Tibial artery (tissue), 4 donors: ENCODE results near the gene NEMP1.
A peak's percentile ranks its signal among the peaks of the same experiment; 100 is the strongest.

Source experiments
- DNase-seq, 2 donors: peaks; one replicate each; pipeline ENCODE4 v3.0.0-alpha.2; 2019
- H3K27ac ChIP-seq, 2 donors: fragments of 200-600 bp; sonication (generic) in 1 of 2; 1 replicate in 1 of 2; 2 replicates in 1 of 2; pipeline ENCODE4 v1.5.1; 2018 to 2019; ENCODE audit warnings: mild to moderate bottlenecking in 1 of 2
- H3K27me3 ChIP-seq, 2 donors: fragments of 200-600 bp; sonication (generic) in 1 of 2; one replicate each; pipeline versions ENCODE4 v1.5.1 to v1.6.0; 2016 to 2019
- H3K36me3 ChIP-seq, 3 donors: fragments of 200-600 bp; sonication (generic) in 2 of 3; one replicate each; pipeline ENCODE4 v1.5.1; 2016 to 2019; ENCODE audit warnings: mild to moderate bottlenecking in 2 of 3
- H3K4me1 ChIP-seq, 4 donors: fragments of 200-600 bp; sonication (generic) in 2 of 4; 1 replicate in 3 of 4; 2 replicates in 1 of 4; pipeline ENCODE4 v1.5.1; 2016 to 2019
- H3K4me3 ChIP-seq, 2 donors: fragments of 200-600 bp; sonication (generic) in 1 of 2; 1 replicate in 1 of 2; 2 replicates in 1 of 2; pipeline ENCODE4 v1.5.1; 2018 to 2019; ENCODE audit warnings: mild to moderate bottlenecking in 2 of 2
- H3K9me3 ChIP-seq, 3 donors: fragments of 200-600 bp; sonication (generic) in 1 of 3; one replicate each; pipeline ENCODE4 v1.5.1; 2016 to 2019
- CTCF ChIP-seq, 2 experiments: fragments of 200-600 bp in 1 of 2; fragments of 450-650 bp in 1 of 2; IDR thresholded peaks; one replicate each; pipeline ENCODE4 v1.5.1; 2017 to 2019; ENCODE audit warnings: antibody characterized with exemption in 2 of 2, mild to moderate bottlenecking in 1 of 2, moderate library complexity in 1 of 2
- intact Hi-C: fragments of 100-400 bp; cut with DNase I; formaldehyde crosslinking; loops from one replicate; pipeline ENCODE4 v1.15.0; 2023; ENCODE audit warnings: low total_unique reads

The NEMP1 gene

DNA sequence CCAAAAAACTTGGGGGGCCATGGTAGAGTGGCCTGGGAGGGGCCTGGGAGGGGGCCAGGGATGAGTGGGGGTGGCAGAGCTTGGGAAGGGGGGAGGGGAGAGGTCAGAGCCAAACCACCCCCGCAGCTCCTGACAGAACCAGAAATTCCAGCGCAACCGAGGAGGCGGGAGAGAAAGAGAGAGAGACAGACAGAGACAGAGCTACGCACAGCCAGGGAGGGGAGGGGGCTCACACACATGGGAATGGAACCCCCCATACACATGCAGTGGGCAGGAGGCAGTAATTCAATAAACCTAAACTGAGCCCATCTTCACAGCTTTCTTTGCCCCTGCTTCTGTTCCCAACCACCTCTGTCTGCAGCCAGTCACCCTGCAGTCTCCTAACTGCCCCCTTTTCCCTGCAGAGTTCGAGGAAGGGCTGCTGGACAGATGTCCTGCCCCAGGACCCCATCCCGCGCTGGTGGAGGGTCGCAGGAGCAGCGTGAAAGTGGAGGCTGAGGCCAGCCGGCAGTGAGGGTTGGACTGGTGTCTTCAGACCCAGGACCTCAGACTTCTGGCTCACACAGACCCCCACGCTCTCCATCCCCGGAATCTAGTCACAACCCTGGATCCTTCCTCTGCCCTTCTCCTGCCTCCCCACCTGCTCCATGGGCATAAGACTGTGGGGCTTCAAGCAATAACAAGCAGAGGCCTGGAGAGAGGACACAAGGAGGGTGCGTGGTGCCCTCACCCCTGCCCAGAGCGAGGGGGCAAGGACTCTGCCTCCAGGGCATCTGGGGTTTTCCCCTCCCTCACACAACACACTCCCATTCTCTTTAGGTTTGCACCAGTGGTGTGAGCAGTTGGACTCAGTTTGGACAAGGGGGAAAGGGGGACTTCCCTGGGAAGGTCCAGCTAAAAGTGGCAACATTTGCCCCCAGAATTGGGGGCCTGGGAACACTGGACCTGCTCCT lies 15.9 kb upstream of the NEMP1 start:
- intact Hi-C loops = loop anchor here (2.0 kb wide), 1 partner anchor 16 kb away; the partner anchor contains the start of gene STAT6
- Histone ChIP-seq H3K9me3 (no peaks in the 10 kb centered on the region), H3K4me3 (peak overlapping the region in 1 of 2 donors; percentile 12), H3K27ac (peak overlapping the region; percentile 91 to 99), H3K27me3 (no peaks in the 10 kb centered on the region), H3K36me3 (peaks cover 66 to 81% (median 79%) of the 10 kb centered on the region in 3 donors), H3K4me1 (peaks cover 8 to 62% (median 45%) of the 10 kb centered on the region in 4 donors)
- DNase-seq = no peak
- TF ChIP-seq CTCF (IDR thresholded peaks at IDR 0.05) = no peak

- Histone ChIP-seq H3K27me3 (no peaks in the 10 kb centered on the region), H3K4me1 (peaks cover 8 to 62% (median 45%) of the 10 kb centered on the region in 4 donors), H3K9me3 (no peaks in the 10 kb centered on the region), H3K4me3 (peak overlapping the region; percentile 5 to 12), H3K36me3 (peaks cover 57 to 72% (median 70%) of the 10 kb centered on the region in 3 donors), H3K27ac (peak overlapping the region; percentile 91 to 99)
- DNase-seq = peak; percentile 77 to 94
- intact Hi-C loops = loop anchor here (2.0 kb wide), 1 partner anchor 17 kb away; the partner anchor contains the start of gene STAT6
- TF ChIP-seq CTCF (IDR thresholded peaks at IDR 0.05) = peak; percentile 38
Observed at GRCh38 chr12:57093415-57094207, 15.0 kb upstream of the NEMP1 start.

GRCh38 chr12:57092876-57093414 lies 14.4 kb upstream of the NEMP1 start:
- H3K4me3 ChIP-seq = peak overlapping the region in 1 of 2 donors; percentile 1
- TF ChIP-seq CTCF (IDR thresholded peaks at IDR 0.05) = no peak
- H3K36me3 ChIP-seq = peaks cover 50 to 65% (median 64%) of the 10 kb centered on the region in 3 donors
- H3K27me3 ChIP-seq = no peaks in the 10 kb centered on the region
- H3K4me1 ChIP-seq = peaks cover 8 to 62% (median 48%) of the 10 kb centered on the region in 4 donors
- no peaks in the 10 kb centered on the region for H3K9me3 ChIP-seq
- H3K27ac ChIP-seq = peak overlapping the region; percentile 91 to 99
- no peak for DNase-seq
- intact Hi-C loops = no loop called here

DNA sequence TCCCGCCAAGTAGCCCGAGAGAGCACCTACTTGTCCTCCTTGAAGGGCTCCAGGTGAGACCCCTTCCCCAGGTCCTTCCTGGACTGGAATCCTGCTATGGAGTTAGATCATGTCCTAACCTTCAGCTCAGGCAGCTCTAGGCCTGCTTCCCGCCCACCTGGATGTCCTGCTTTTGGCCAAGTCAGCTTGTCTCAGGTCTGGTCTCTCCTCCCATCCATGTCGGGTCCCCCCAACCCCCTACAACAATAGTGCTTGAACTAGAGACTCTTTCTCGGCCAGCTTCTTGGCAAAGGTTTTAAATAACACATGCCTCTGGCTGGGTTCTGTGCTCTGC lies 13.9 kb upstream of the NEMP1 start:
- H3K9me3 ChIP-seq = no peaks in the 10 kb centered on the region
- no peaks in the 10 kb centered on the region for H3K27me3 ChIP-seq
- DNase-seq = no peak
- H3K4me1 ChIP-seq = peaks cover 8 to 62% (median 48%) of the 10 kb centered on the region in 4 donors
- peak overlapping the region; percentile 91 to 99 for H3K27ac ChIP-seq
- intact Hi-C loops = no loop called here
- no peak for TF ChIP-seq CTCF (IDR thresholded peaks at IDR 0.05)
- H3K4me3 ChIP-seq = no peak overlapping the region
- H3K36me3 ChIP-seq = peaks cover 48 to 61% (median 59%) of the 10 kb centered on the region in 3 donors
